CD4-positive, alpha-beta T cell treated with Interleukin-4 for 1 hour (primary cell): ENCODE results near the gene FSIP1.

Source experiments
- DNase-seq, 2 donors: peaks; one replicate each; pipeline ENCODE4 v3.0.0-alpha.2; 2020 to 2022

FSIP1 gene

DNA sequence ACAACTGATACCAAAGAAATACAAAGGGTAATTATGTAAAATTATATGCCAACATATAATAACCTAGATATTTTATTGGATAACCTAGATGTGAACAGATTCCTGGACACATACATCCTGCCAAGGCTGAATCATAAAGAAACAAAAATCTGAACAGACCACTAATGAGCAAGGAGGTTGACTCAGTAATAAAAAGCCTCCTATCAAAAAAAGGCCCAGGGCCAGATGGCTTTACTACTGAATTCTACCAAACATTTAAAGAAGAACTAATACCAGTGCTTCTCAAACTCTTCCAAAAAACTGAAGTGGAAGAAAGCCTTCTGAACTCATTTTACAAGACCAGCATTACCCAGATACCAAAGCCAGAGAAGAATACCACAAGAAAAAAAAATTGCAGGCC lies 169.4 kb downstream of the FSIP1 start:
- no peak for DNase-seq

DNA sequence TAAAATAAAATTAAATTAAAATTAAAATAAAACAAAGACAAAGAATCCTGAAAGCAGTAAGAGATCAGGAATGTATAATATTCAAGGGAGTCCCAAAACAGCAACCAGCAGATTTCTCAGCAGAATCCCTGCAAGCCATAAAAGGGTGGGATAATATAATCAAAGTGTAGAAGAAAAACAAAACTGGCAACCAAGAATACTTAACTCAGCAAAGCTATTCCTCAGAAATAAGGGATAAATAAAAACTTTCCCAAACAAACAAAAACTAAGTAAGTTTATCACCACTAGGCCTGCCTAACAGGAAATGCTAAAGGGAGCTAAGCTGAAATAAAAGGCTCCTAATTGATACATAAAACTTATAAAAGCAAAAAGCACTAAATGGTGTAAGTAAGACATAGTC lies 172.0 kb downstream of the FSIP1 start:
- no peak for DNase-seq

GRCh38 chr15:39609166-39609916 lies 173.3 kb downstream of the FSIP1 start:
- no peak for DNase-seq

GRCh38 chr15:39608185-39609139 lies 174.2 kb downstream of the FSIP1 start:
- DNase-seq = no peak

DNA sequence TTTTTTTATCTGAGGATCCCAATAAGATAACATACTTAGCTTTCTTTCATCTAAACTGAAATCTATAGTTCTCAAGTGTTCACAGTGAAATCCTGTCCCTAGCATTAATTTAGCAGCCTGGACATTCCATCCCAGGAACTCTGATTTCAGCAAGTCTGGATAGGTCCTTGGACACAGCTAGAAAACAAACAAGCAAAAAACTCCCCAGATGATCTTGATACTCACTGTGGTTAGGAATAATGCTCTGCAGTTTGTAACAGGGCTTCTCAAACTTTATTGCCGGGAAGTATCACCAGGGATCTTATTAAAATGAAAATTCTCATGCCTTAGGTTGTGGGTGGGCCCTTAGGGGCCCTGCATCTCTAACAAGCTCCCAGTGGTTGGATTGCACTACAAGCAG lies 177.5 kb downstream of the FSIP1 start:
- DNase-seq = no peak

GRCh38 chr15:39602143-39602542 lies 180.5 kb downstream of the FSIP1 start:
- DNase-seq = no peak

DNA sequence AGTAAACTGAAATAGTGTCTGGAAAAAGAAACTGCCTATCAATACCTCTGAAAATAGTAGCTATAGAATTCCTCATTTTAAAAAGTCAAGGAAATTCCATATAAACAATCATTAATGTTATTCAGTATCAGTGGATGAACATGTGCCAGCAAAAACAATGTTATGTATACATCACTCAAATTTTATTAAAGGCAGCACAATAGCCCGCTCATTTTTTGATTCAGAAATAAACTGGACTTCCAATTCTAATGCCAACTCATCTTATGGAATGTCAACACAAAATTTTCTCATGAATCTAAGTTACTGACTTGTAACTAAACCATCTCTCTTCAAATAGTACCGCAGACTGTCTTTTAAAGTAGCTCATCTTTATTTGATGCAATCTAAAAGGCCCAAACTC lies 182.8 kb downstream of the FSIP1 start:
- no peak for DNase-seq

DNA sequence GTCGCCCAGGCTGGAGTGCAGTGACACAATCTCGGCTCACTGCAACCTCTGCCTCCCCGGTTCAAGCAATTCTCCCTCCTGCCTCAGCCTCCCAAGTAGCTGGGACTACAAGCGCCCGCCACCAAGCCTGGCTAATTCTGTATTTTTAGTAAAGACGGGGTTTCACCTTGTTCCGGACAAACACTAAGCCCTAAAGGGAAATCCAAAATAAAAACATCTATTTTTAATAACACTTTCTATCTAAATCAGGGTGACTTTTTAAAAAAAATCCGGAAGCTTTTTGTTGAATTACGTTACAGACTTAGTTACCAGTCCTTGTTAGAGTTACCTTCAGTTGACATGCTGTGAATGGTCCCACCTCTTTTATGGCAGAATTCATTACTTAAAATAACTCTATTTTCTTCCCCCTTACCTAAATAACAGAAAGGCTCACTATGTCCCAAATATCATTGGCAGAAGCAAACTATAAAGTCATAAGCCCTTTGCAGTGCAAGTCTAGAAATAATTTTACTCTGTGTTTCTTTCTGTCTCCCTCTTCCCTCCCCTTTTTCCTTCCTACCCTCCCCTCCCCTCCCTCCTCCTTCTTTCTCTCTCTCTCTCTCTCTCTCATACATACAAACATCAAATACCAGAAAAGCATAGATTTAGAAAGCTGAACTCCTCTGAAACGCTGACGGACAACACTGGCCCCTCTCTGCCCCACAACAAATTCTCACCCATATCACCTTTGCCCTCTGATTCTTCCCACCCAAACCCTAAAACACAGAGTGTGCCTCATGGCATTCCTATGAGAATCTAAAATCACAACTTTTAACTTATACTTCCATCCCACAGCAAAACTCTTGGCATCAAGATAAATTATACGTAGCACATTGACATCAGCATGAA lies 183.4 kb downstream of the FSIP1 start:
- DNase-seq = no peak

DNA sequence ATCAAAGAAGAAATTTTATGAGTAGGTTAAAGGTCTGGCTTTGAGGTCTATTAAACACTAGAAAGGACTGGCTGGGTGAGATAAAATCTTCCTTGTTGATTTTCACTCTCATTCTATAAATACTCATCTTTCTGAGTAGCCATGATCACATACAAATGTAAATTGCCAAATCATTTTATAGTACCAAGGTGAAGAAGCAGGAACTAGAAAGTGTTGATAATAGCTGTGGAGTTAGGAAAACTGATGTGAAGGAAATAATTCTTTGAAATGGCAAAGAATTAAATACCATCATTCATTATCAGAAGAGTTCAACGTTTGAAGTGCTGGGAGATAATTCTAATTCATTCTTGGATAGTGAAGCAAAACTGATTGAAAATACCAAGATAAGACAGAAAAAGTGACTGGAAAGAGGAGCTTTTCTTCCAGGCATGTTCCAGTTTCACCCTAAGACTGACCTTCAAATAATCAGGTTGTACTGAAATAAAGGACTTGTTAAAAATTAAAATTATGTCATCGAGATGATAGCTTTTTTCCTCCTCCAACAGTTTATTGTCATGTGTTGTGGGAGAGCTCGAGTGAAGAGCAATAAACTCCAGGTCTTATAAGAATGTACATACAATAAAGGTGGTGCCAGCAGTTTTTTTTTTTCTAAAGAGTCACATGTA lies 184.3 kb downstream of the FSIP1 start:
- DNase-seq = no peak

DNA sequence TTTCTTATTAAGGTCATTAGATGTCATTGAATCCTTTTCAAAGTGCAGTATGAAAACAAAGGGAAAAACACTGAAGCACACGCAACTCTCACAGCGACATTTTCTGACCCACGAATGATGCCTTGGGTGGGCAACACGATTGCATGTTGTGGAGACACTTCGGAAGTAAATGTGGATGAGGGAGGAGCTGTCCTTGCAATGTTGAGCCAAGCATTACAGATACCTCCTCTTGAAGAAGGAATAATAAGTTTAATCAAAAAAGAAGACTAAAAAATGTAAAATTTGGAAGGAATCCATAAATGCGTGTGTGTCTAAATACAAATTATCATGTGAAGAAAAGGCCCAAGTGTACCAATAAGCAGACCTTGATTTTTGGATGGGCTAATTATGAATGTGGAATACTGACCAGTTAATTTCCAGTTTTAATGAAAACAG lies 184.9 kb downstream of the FSIP1 start:
- no peak for DNase-seq

DNA sequence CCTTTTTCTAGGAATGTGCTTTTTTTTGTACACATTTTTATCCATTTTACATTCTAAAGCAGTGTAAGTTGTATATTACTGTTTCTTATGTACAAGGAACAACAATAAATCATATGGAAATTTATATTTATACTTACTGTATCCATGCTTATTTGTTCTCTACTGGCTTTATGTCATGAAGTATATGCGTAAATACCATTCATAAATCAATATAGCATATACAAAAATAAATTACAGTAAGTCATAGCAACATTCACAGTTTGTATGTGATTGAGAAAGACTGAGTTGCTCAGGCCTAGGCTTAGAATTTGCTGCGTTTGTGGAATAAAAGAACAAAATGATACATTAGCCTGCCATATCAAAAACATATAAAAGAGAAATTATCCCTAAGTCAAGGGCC lies 185.3 kb downstream of the FSIP1 start:
- no peak for DNase-seq

DNA sequence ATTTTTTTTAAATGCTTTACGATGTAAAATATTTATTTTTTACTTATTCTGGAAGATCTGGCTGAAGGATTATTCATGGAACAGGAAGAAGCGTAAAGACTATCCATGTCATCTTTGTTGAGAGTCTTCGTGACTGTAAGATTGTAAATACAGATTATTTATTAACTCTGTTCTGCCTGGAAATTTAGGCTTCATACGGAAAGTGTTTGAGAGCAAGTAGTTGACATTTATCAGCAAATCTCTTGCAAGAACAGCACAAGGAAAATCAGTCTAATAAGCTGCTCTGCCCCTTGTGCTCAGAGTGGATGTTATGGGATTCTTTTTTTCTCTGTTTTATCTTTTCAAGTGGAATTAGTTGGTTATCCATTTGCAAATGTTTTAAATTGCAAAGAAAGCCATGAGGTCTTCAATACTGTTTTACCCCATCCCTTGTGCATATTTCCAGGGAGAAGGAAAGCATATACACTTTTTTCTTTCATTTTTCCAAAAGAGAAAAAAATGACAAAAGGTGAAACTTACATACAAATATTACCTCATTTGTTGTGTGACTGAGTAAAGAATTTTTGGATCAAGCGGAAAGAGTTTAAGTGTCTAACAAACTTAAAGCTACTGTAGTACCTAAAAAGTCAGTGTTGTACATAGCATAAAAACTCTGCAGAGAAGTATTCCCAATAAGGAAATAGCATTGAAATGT lies 186.1 kb downstream of the FSIP1 start:
- DNase-seq = no peak

GRCh38 chr15:39595338-39596221 lies 187.1 kb downstream of the FSIP1 start:
- DNase-seq = no peak

GRCh38 chr15:39594446-39595337 lies 187.9 kb downstream of the FSIP1 start:
- DNase-seq = no peak

DNA sequence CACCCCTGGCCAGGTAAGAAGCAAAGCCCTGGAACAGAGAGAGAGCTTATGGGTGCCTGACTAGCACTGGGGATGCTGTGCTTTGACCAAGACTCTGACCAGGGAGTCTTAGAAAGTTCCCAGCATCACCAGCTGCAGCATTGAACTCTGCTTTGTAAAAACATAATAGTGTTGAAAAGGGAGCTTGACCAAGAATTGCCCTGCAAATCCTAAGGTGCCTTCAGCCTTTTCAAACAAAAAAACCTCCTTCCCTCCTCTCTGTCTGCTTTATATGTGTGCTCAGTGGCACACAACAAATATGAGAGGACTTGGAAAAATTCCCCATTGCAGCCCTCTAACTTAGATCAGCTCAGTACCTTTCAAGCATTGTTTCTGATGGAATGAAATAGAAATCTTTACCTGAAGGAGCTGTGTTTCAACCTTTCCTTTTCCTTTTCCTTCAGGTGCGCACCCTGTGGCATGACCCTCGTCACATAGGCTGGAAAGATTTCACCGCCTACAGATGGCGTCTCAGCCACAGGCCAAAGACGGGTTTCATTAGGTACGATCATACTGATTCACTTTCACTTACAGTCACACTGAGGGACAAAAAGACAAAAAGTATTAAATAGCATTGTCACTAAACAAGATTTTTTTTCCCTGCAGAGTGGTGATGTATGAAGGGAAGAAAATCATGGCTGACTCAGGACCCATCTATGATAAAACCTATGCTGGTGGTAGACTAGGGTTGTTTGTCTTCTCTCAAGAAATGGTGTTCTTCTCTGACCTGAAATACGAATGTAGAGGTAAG lies 188.8 kb downstream of the FSIP1 start:
- DNase-seq = peak; percentile 28 to 58

GRCh38 chr15:39593071-39593655 lies 189.5 kb downstream of the FSIP1 start:
- no peak for DNase-seq

GRCh38 chr15:39592500-39592899 lies 190.1 kb downstream of the FSIP1 start:
- no peak for DNase-seq

GRCh38 chr15:39591896-39592315 lies 190.7 kb downstream of the FSIP1 start:
- DNase-seq = no peak
